GM21381 (cell line): ENCODE results near the gene LITAF.
A peak's percentile ranks its signal among the peaks of the same experiment; 100 is the strongest.

Source experiments
- ATAC-seq: cut with Tn5 transposase; IDR thresholded peaks from one replicate; pipeline ENCODE4 v1.9.1; 2021; ENCODE audit warnings: mild to moderate bottlenecking, moderate library complexity; ENCODE audit not compliant: unreplicated experiment

LITAF gene

DNA sequence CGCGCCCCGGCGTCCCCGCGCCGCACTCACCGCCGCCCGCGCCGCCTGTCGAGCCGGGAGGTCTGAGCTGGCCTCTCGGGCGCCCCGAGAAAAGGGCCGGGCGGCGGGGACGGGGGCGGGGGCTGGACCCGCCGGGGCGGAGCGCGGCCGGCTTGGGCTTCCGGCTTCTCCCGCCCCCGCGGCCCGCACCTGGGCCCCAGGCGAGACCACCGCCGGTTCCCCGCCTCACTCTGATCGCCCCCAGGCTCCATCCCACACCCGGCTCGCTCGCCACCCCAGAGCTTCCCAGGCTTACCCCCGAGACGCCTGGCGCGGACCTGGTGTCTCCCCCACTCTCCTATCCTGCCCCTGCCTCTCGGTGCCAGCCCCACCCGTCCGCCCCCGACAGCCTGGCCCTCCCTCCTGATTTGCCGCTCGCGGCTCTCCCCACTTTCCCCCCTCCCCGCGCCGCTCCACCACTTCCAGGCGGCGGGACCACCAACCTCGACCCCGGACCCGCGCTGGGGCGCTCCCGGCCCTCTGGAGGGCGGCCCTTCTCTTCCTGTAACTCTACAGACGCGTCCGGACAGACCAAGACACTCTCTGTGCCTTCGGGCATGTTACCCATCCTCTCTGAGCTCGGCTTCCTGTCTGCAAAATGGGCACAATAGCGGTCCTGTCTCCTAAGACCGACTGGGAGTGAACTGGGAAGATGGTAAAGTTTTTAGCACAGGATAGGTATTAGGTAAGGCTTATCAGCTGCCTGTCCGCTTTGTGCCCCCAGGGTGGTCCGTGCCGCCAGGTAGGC, at the start of gene LITAF:
Gene LITAF, minus strand, starts transcription at position 64 of the 787 bp plus-strand sequence. CDS start 30,189 bp downstream, outside the sequence.
- peak; percentile 46 for ATAC-seq

DNA sequence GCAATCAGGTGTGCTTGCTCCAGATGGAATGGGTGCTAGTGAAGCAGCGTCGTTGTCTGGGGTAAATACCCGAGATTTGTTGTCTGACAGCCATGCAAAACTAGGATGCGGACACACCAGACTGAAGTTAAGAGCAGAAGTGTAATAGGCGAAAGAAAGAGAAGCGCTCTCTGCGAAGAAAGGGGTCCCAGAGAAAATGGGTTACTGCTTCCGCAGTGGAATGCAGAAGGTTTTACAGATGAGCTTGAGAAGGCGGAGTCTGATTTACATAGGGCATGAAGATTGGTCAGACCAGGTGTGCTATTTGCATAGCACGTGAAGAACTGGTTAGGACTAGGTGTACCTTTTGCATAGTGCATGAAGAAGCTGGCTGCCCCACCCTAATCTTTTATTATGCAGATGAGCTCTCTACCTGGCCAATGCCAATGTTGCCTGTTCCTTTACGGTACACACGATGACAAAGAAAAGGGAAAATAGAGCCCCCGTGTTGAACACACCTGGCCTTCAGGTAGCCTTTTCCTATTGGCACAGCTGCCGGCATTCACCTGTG, 49.5 kb upstream of the LITAF start:
- no peak for ATAC-seq

DNA sequence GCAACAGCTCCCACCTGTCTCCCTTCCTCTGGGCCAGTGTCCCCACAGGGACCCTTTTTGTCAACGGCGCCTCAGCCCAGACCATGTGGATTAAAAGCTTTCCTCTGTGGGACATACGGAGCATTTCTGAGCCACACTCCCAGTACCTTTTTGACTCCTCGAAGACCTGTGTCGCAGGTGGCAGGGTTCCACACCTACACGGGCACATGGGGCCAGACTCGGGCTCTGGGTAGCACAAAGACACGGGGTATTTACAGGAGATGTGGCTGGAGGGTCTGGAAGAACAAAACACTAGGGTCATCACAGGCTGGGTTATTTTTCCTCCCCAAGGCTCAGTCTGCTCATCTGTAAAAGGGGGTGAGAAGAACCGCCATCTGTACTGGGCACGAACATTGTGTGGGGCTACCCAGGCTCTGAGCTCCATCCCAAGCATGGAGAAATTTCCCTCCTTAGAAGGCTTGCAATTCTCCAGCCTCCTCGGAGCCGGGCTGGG, 49.0 kb upstream of the LITAF start:
- ATAC-seq: no peak

DNA sequence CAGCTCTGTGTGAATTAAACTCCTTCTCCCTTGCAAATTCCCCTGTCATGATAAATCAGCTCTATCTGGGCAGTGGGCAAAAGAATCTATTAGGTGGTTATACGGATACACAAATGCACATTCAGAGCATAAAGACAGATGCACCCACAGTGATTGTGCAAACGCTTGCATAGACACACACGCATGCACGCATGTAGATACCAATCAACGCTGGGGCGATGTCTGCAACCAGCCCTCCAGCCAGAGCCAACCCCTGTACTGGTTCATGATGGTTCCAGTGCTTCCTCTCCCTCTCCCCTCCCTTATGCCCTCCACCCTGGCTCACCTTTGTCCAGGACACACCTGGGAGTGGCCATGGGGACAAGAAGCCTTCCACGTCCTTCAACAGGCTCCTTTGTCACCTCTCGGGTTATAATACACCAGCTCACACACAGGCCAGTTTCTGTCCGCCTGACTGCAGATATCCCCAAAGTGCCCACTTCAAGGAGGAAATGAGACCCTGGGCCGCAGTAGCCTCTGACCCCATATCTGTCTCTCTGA, 48.5 kb upstream of the LITAF start:
- ATAC-seq: no peak

DNA sequence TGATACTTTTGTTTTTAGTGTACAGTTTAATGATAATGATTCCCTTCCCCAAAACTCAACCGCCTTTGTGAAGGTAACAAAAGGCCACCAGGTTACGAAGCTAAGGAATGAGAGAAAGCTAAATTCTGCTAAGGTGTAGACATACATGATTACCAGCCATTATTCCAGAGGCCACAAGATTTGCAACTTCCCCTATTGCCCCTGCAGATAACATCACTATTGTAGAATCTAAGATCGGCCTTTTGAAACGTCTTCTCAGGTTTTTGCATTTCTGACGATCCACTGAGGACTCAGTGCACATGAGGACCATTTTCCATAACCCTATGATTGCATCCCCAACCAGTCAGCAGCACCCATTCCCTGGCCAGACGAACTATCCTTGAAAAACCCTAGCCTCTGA, 47.6 kb upstream of the LITAF start:
- ATAC-seq: no peak

DNA sequence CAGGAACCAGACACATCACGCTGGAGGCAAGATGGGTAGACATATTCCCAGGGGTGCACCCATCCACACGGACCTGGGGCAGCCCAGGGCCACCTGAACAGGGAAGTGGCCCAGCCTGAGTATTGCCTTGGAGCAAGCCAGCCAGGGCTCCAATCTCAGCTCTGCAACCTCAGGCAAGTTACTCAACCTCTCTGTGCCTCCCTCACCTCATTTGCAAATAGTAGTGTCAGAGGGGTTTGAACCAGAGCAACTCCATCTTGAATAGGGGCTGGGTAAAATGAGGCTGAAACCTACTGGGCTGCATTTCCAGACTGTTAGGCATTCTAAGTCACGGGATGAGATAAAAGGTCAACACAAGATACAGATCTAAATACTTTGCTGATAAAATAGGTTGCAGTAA, 46.4 kb upstream of the LITAF start:
- ATAC-seq: no peak

DNA sequence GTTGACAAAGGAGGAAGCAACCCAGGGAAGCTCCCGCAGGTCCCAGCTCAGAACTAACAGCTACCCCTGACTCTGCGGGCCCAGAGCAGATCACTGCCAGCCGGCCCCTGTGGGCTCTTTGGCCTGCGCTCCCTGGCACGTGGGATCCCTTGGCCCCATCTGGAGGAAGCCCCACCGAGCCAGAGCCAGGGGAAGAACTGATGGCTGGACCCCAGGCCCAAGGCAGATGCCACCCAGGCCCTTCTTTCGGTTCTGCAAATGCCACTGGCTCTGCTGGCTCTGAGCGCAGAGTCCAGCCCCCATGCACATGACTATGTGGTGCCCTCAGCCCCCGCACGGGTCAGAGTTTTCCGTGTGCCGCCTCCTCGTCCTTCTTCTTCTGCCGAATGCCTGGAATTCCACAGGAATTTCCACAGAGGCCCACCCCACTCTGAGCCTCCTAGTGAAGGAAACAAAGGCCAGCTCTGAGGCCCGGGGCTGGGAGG, 45.8 kb upstream of the LITAF start:
- no peak for ATAC-seq

DNA sequence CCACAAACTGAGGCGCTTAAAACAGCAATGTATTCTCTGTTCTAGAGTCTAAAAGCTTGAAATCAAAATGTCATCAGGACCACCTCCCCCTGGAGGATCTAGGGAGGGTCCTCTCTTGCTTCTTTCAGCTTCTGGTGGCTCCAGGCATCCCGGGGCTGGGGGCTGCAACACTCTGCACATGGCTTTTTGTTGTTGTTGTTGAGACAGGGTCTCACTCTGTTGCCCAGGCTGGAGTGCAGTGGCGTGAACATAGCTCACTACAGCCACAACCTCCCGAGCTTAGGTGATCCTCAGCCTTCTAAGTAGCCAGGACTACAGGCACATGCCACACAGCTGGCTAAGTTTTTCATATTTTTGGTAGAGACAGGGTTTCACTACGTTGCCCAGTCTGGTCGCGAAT, 44.5 kb upstream of the LITAF start:
- no peak for ATAC-seq

DNA sequence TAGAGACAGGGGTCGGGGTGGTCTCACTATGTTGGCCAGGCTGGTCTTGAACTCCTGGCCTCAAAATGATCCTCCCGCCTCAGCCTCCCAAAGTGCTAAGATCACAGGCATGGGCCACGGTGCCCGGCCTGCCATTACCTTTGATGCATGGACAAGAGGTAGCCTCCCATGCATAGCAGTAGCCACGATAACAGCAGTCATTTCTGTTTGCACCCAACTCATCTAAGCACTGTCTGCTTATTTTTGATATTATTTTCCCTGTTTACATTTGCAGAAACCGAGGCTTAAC, 44.0 kb upstream of the LITAF start:
- ATAC-seq: no peak

DNA sequence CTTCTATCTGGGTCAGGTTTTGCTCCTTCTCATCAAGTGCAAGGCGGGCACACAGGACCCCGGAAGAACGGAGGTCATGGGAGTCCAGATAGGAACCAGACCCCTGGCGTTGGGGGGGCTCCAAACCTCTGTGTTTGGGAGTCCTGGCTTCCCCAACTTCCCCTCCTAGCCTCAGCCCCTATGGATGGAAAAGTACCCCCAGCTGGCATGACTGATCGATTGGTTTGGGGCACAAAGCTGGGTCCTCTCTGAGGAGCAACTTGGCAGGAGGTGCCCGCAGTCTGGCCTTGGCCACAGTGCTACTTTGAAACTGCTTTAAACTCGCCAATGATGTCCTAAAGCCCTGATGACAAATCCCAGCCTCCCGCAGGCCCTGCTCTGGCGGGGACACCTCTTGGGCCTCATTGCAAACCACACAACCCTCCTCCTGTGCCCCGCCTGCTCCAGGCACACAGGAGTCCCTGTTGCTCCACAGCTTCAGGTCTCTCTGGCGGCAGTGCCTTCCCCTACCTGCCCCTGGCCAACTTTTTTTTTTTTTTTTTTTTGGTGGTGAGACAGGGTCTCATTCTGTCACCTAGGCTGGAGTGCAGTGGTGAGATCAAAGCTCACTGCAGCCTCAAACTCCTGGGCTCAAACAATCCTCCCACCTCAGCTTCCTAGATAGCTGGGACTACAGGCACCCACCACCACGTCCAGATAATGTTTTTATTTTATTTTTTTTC, 43.5 kb upstream of the LITAF start:
- no peak for ATAC-seq

DNA sequence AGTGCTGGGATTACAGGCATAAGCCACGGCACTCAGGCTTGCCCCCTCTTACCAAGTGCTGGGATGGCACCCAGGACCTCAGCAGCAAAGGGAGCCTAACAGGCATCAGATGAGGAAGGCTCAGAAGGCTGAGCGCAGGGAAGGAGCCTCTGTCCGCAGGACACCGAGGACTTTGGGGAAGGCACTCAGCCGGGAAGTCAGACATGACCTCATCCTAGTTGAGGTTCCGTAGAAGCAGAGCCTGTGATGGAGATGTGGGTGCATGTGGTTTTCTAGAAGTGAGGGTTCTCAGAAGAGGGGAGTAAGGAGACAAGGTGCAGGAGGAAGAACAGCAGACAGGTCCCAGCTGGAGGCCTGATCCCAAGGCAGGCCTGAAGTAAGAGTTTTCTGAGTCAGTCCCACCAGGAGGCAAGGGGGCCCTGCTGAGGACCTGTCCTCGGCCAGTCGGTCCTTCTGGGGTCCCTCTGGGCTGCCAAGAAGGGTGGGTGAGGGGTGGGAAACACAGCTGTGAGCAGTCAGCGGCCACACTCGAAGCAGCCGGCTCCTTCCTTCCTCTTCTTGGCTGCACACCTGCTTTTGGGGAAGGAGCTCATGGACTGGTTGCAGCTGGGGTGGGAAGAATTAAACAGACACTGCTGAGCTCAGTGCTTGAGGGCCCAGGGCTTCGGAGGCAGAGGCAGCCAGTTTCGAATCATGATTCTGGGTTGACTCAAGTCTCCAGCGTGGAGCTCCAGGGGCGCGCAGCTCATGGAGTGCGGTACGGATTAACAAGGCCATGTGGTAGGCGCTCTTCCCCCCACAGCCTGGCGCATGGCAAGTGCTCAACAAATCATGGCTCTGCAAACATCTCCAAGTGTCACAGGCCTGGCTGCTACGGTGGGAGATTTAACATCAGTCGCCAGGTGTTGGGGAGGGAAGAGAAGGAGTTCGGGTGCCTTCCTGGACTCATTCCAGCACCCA, 42.6 kb upstream of the LITAF start:
- no peak for ATAC-seq

DNA sequence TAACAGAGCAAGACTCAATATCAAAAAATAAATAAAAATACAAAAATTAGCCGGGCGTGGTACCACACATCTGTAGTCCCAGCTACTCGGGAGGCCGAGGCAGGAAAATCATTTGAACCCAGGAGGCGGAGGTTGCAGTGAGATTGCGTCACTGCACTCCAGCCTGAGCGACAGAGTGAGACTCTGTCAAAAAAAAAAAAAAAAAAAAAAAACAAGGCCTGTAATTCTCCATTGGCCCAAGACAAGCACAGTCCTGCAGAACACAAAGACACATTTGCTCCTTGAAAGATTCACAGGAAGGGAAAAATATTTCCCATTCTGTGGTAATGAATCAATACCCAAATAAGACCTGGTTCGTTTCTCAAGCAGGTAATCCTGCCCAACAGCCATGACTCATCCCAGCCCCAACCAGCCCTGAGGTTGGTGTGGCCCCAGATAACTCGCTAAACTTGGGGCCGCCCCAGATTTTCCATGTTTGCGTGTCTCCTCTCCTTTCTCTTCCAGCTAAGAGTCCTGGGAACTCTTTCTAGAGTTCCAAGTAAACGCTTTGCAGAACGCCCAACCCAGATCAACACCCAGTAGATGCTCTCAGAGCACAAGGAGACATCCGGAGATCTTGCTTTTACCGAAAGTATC, 41.2 kb upstream of the LITAF start:
- no peak for ATAC-seq

DNA sequence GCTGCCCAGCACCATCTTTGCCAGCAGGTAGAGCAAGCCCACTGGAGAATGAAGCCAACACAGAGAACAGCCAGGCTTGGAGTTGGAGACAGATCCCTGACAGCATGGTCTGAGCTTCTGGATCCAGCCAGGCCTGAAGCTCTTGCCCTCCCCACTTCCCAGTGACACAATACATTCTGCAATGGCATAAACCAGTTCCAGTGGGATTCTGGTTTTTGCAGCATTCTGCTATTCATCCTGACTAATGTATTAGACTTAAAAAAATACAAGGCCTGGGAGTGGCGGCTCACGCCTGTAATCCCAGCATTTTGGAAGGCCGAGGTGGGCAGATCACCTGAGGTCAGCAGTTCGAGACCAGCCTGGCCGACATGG, 40.6 kb upstream of the LITAF start:
- no peak for ATAC-seq

DNA sequence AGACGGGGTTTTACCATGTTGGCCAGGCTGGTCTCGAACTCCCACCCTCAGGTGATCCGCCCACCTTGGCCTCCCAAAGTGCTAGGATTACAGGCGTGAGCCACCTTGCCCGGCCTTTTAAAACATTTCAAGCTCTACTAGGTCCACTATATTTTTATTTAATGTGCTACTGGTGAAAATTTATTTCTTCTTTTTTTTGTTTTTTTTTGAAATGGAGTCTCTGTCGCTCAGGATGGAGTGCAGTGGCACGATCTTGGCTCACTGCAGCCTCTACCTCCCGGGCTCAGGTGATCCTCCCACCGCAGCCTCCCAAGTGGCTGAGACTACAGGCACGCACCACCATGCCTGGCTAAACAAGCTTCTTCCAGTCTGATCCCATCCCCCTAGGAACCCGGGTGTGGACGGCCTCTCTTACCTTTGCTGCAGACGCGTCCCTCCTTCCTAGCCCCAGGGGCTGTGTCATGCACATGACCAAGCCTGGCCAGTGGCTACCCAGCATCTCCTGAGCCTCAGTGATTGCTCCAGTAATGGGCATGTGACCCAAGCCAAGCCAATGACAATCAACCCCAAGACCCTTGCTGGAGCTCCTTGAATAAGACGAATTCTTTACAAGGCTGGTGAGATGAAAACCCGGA, 40.1 kb upstream of the LITAF start:
- no peak for ATAC-seq

DNA sequence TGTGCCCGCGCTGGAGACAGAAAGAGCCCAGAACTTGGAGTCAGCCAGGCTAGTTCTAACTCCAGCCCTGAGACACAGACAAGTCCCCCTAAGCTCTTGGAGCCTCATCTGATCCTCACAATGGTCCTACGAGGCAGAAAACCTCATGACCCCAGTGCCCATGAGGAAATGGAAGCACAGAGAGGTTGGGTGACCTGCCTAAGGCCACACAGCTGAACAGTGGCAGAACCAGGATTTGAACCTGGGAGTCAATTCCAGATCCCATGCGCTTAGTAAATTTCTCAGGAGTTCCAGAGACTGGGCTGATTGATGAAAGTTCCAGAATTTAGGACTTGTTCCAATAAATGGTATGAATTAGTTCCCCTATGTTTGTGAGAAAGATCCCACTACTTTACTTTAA, 39.0 kb upstream of the LITAF start:
- no peak for ATAC-seq

DNA sequence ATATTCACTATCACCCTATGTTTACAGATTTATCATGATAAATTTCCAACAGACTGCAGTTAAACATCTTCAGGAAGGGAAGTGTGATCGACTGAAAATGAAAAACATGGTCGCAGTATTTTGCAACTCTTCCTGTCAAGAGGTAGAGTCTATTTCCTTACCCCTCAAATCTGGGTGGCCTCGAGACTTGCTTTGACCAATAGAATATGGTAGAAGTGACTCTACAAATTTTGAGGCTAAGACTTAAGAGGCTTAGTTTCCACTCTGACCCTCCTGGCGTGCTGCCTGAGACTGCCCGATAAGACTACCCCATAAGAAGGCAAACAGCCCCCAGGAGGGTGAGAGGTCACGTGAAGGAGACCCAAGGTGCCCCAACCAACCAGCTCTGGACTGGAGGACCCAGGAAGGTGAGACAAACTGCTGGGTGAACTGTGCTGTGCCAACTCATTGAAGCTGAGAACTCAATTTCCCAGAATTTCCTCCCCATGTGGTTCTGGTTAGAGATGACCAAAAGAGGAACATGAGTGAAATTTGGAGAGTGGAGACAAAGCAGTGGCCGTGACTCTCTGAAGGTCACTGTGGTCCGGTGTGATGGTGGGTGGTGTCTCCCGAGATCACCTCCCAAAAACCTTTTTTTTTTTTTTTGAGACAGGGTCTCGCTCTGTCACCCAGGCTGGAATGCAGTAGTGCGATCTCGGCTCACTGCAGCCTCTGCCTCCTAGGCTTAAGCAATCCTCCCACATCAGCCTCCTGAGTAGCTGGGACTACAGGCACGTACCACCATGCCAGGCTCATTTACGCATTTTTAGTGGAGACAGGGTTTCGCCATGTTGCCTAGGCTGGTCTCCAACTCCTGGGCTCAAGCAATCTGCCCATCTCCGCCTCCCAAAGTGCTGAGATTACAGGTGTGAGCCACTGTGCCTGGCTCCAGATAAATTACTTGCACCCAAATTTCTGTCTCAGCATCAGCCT, 38.2 kb upstream of the LITAF start:
- ATAC-seq: no peak

DNA sequence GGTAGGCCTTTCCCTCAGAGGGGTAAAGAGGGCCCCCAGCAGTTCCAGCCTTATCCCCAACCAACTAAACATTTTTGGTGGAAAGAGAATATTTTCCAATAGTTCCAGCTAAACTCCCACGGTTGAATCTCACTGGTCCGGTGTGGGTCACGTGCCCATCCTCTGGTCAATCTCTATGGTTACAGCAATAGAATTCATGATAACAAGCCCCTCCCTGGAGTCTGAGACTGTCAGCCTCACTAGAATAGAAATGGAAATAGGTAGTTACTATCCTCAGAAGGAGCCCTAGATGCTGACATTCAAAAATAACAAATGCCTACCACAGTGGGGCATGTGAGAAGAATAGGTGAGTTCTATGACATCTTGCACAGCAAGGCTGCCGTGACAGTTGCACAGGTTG, 37.5 kb upstream of the LITAF start:
- ATAC-seq: no peak

DNA sequence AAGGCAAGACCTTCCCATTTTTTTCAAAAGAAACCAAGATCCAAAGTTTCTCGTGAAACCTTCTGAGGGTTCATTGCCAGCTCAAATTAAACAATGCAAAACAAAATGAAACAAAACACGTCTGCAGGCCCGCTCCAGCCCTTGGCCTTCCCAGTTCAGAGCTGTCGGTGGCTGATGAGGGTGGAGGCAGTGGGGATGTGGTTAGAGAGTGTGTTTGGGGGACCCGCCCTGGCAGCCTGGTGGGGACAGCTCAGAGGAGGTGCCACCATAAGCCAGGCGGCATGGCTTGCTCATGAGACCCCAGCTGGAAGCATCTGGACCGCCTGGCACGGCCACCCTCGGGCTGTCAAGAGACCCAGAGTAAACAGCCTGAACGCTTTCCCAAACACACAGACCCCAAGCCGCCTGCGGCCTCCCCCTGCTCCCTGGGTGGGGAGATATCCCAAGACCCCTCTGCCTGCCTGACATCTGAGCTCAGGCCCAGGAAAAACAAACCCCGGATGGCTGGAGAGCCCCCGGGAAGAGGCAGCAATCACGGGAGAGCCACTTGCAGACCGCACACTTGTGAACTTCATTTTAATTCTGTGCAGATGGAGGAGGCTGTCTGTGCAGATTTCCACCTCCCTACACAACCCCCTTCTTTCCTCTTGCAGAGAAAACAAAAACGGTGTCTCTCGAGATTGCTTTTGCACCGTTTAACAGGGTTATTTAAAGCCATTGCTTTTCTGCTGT, 35.4 kb upstream of the LITAF start:
- no peak for ATAC-seq
